HEK293 (cell line): ENCODE results near the gene EZH2.

Source experiments
- CTCF ChIA-PET: fragments of 350-600 bp; formaldehyde crosslinking; extraction: SDS; loops from one replicate; lab custom pipeline; 2021; ENCODE audit warnings: antibody characterized with exemption; lab: Yijun Ruan, JAX
- POLR2A ChIA-PET: fragments of 300-600 bp; formaldehyde crosslinking; extraction: SDS; loops from one replicate; lab custom pipeline; 2020; ENCODE audit warnings: antibody characterized with exemption, inconsistent platforms; lab: Yijun Ruan, JAX
- H3K27ac ChIP-seq: fragments of 200-500 bp; sonication (Bioruptor generic); 2 replicates; pipeline ENCODE4 v1.5.1; 2014; ENCODE audit warnings: low read depth, low read length, control low read depth, inconsistent platforms; ENCODE audit errors: extremely low read depth
- H3K36me3 ChIP-seq, 2 experiments: fragments of 200-500 bp in 1 of 2; sonication (Bioruptor generic) in 1 of 2; 1 replicate in 1 of 2; 2 replicates in 1 of 2; pipeline ENCODE4 v1.5.1; 2014 to 2017; ENCODE audit warnings: inconsistent platforms in 2 of 2, low read length in 2 of 2; ENCODE audit not compliant: control insufficient read depth in 2 of 2, insufficient read depth in 1 of 2
- H3K4me1 ChIP-seq: fragments of 200-500 bp; sonication (Bioruptor generic); 2 replicates; pipeline ENCODE4 v1.5.1; 2014; ENCODE audit warnings: mild to moderate bottlenecking, low read length, inconsistent platforms; ENCODE audit not compliant: control insufficient read depth, insufficient read depth
- H3K4me3 ChIP-seq: 2 replicates; pipeline ENCODE4 v1.5.1; 2011; ENCODE audit warnings: low read depth, mild to moderate bottlenecking, control low read depth, low read length, moderate library complexity
- H3K9me3 ChIP-seq: fragments of 200-500 bp; sonication (Bioruptor generic); 2 replicates; pipeline ENCODE4 v1.5.1; 2014; ENCODE audit warnings: low read depth, low read length, inconsistent platforms; ENCODE audit not compliant: control insufficient read depth, insufficient read depth
- GLIS1 ChIP-seq: fragments of 450-650 bp; formaldehyde crosslinking; IDR thresholded peaks from 2 replicates; pipeline ENCODE4 v1.5.1; 2016; ENCODE audit warnings: missing biosample characterization, missing genetic modification characterization
- SCRT1 ChIP-seq: fragments of 450-650 bp; formaldehyde crosslinking; IDR thresholded peaks from 2 replicates; pipeline ENCODE4 v1.5.1; 2016; ENCODE audit warnings: missing biosample characterization, missing genetic modification characterization, borderline replicate concordance
- SP3 ChIP-seq: fragments of 450-650 bp; formaldehyde crosslinking; IDR thresholded peaks from 2 replicates; pipeline ENCODE4 v1.5.1; 2016; ENCODE audit warnings: missing biosample characterization, missing genetic modification characterization
- ZBTB48 ChIP-seq: fragments of 450-650 bp; formaldehyde crosslinking; IDR thresholded peaks from 2 replicates; pipeline ENCODE4 v1.5.1; 2016; ENCODE audit warnings: missing biosample characterization, missing genetic modification characterization
- ZNF266 ChIP-seq: fragments of 450-650 bp; formaldehyde crosslinking; IDR thresholded peaks from 2 replicates; pipeline ENCODE4 v1.5.1; 2016; ENCODE audit warnings: missing biosample characterization, missing genetic modification characterization, low read depth
- ZNF292 ChIP-seq: fragments of 450-650 bp; formaldehyde crosslinking; IDR thresholded peaks from 2 replicates; pipeline ENCODE4 v1.5.1; 2016; ENCODE audit warnings: low read depth, missing biosample characterization, missing genetic modification characterization, borderline replicate concordance
- ZNF654 ChIP-seq: fragments of 450-650 bp; formaldehyde crosslinking; IDR thresholded peaks from 2 replicates; pipeline ENCODE4 v1.5.1; 2016; ENCODE audit warnings: low read depth, missing biosample characterization, missing genetic modification characterization
- TF ChIP-seq, protein P1 (sequence below): fragments of 450-650 bp; formaldehyde crosslinking; IDR thresholded peaks from 2 replicates; pipeline ENCODE4 v1.5.1; 2016; ENCODE audit warnings: missing biosample characterization, missing genetic modification characterization
- TF ChIP-seq, protein P2 (sequence below): fragments of 450-650 bp; formaldehyde crosslinking; conservative IDR thresholded peaks from 2 replicates; pipeline ENCODE4 v1.5.1; 2016; ENCODE audit warnings: low read depth, missing biosample characterization, missing genetic modification characterization
- TF ChIP-seq, protein P3 (sequence below): fragments of 450-650 bp; formaldehyde crosslinking; IDR thresholded peaks from 2 replicates; pipeline ENCODE4 v1.5.1; 2016; ENCODE audit warnings: missing biosample characterization, missing genetic modification characterization
- TF ChIP-seq, protein P4 (sequence below): fragments of 450-650 bp; formaldehyde crosslinking; IDR thresholded peaks from 2 replicates; pipeline ENCODE4 v1.5.1; 2016; ENCODE audit warnings: missing biosample characterization, missing genetic modification characterization

EZH2 gene

DNA sequence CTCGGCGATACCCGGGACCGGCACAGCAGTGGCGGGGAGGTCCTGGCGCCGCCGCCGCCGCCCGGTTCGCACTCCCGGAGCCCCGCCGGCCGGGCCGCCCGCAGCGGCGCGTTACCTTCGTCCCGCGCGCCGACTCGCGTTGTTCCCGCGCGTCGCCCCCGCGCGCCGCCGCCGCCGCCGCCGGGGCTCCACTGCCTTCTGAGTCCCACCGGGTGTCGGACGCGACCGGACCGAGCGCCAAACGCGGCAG is at the start of gene EZH2:
Gene EZH2 (minus strand): TSS at position 243 of the 250 bp plus-strand sequence. CDS start 36,993 bp downstream, outside the sequence.
- TF ChIP-seq, protein P1, sequence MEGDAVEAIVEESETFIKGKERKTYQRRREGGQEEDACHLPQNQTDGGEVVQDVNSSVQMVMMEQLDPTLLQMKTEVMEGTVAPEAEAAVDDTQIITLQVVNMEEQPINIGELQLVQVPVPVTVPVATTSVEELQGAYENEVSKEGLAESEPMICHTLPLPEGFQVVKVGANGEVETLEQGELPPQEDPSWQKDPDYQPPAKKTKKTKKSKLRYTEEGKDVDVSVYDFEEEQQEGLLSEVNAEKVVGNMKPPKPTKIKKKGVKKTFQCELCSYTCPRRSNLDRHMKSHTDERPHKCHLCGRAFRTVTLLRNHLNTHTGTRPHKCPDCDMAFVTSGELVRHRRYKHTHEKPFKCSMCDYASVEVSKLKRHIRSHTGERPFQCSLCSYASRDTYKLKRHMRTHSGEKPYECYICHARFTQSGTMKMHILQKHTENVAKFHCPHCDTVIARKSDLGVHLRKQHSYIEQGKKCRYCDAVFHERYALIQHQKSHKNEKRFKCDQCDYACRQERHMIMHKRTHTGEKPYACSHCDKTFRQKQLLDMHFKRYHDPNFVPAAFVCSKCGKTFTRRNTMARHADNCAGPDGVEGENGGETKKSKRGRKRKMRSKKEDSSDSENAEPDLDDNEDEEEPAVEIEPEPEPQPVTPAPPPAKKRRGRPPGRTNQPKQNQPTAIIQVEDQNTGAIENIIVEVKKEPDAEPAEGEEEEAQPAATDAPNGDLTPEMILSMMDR (tag by site-specific recombination) = no peak
- TF ChIP-seq, protein P2, sequence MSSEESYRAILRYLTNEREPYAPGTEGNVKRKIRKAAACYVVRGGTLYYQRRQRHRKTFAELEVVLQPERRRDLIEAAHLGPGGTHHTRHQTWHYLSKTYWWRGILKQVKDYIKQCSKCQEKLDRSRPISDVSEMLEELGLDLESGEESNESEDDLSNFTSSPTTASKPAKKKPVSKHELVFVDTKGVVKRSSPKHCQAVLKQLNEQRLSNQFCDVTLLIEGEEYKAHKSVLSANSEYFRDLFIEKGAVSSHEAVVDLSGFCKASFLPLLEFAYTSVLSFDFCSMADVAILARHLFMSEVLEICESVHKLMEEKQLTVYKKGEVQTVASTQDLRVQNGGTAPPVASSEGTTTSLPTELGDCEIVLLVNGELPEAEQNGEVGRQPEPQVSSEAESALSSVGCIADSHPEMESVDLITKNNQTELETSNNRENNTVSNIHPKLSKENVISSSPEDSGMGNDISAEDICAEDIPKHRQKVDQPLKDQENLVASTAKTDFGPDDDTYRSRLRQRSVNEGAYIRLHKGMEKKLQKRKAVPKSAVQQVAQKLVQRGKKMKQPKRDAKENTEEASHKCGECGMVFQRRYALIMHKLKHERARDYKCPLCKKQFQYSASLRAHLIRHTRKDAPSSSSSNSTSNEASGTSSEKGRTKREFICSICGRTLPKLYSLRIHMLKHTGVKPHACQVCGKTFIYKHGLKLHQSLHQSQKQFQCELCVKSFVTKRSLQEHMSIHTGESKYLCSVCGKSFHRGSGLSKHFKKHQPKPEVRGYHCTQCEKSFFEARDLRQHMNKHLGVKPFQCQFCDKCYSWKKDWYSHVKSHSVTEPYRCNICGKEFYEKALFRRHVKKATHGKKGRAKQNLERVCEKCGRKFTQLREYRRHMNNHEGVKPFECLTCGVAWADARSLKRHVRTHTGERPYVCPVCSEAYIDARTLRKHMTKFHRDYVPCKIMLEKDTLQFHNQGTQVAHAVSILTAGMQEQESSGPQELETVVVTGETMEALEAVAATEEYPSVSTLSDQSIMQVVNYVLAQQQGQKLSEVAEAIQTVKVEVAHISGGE (tag by site-specific recombination) = peak; percentile 36; the same call in 1 of the 2 replicates
- H3K4me3 ChIP-seq = peak within 1 kb of the TSS; percentile 95
- ChIA-PET POLR2A (interaction anchor here (0.8 to 1.2 kb wide), 4 partner anchors 10 to 57 kb away, joined by 4 to 5 read pairs (median 4); no protein-coding TSS in a partner anchor), CTCF (interaction anchor here (0.6 kb wide), 1 partner anchor 115 kb away, joined by 3 read pairs; no protein-coding TSS in a partner anchor)
- H3K36me3 ChIP-seq = no peaks in the 10 kb centered on the region
- H3K4me1 ChIP-seq = peaks cover 6% of the 10 kb centered on the region; the same call in 1 of the 2 replicates
- no peaks in the 10 kb centered on the region for H3K9me3 ChIP-seq
- peak within 1 kb of the TSS; percentile 96 for H3K27ac ChIP-seq

DNA sequence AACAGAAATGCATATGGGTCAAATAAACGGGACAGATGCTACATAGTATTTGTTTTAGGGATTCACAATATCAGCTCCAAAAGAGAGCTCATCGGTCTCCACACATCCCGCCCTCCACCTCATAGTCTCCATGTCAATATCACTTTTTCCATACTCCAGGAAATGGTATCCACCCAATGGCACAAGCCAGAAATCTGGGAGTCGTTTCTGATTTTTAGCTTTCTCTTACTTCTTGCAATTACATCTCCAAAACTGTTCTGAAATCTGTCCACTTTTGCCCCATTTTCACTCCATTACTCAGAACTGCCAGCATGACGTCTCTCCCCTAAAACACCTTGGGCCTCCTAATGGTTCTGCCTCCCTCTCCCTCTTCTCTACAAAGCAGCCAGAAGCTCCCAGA is 47.4 kb upstream of the EZH2 start:
- Histone ChIP-seq H3K4me3 (no peak overlapping the region), H3K4me1 (no peaks in the 10 kb centered on the region), H3K27ac (no peak overlapping the region), H3K9me3 (no peaks in the 10 kb centered on the region), H3K36me3 (no peaks in the 10 kb centered on the region)
- ChIA-PET CTCF (interaction anchor here (0.7 to 1.4 kb wide), 3 partner anchors 8 to 44 kb away, joined by 4 to 7 read pairs (median 5); no protein-coding TSS in a partner anchor), POLR2A (interaction anchor here (1.4 kb wide), 1 partner anchor 10 kb away, joined by 4 read pairs; no protein-coding TSS in a partner anchor)
- TF ChIP-seq ZBTB48 (tag by site-specific recombination) = no peak
- no peak for TF ChIP-seq ZNF654 (tag by site-specific recombination)
- TF ChIP-seq, protein P3, sequence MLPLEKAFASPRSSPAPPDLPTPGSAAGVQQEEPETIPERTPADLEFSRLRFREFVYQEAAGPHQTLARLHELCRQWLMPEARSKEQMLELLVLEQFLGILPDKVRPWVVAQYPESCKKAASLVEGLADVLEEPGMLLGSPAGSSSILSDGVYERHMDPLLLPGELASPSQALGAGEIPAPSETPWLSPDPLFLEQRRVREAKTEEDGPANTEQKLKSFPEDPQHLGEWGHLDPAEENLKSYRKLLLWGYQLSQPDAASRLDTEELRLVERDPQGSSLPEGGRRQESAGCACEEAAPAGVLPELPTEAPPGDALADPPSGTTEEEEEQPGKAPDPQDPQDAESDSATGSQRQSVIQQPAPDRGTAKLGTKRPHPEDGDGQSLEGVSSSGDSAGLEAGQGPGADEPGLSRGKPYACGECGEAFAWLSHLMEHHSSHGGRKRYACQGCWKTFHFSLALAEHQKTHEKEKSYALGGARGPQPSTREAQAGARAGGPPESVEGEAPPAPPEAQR (tag by site-specific recombination) = no peak
- TF ChIP-seq, protein P4, sequence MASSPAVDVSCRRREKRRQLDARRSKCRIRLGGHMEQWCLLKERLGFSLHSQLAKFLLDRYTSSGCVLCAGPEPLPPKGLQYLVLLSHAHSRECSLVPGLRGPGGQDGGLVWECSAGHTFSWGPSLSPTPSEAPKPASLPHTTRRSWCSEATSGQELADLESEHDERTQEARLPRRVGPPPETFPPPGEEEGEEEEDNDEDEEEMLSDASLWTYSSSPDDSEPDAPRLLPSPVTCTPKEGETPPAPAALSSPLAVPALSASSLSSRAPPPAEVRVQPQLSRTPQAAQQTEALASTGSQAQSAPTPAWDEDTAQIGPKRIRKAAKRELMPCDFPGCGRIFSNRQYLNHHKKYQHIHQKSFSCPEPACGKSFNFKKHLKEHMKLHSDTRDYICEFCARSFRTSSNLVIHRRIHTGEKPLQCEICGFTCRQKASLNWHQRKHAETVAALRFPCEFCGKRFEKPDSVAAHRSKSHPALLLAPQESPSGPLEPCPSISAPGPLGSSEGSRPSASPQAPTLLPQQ = no peak
- TF ChIP-seq ZNF266 (tag by site-specific recombination) = no peak
- no peak for TF ChIP-seq GLIS1 (tag by site-specific recombination)

DNA sequence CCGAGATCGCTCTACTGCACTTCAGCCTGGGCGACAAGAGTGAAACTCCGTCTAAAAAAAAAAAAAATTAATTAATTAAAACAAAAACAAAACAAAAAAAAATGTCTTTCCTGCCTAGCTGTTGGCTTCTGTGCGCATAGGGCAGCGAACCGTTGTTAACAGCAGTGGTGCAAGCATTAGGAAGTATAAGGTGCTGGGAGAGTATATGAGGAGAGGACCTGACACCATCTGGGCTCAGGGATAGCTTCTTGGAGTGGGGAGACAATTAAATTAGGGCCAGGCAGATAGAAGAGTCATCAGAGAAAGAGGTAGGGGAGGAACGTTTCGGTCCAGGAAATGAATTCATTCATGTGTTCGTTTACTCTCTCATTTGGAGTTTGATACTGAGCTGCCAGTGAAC is 46.2 kb upstream of the EZH2 start:
- POLR2A ChIA-PET = interaction anchor here (1.4 kb wide), 1 partner anchor 11 kb away, joined by 4 read pairs; no protein-coding TSS in a partner anchor
- Histone ChIP-seq H3K27ac (no peak overlapping the region), H3K36me3 (no peaks in the 10 kb centered on the region), H3K4me1 (no peaks in the 10 kb centered on the region), H3K4me3 (no peak overlapping the region), H3K9me3 (no peaks in the 10 kb centered on the region)
- no peak for TF ChIP-seq ZNF292 (tag by site-specific recombination)
- no peak for TF ChIP-seq SCRT1 (tag by site-specific recombination)
- TF ChIP-seq SP3 (tag by site-specific recombination) = no peak
- CTCF ChIA-PET = interaction anchor here (0.6 to 1.2 kb wide), 3 partner anchors 9 to 355 kb away, joined by 3 to 5 read pairs (median 3); no protein-coding TSS in a partner anchor
